HEK293T (cell line): ENCODE data around the gene CALN1.

ENCODE experiments used
- CTCF ChIA-PET: fragments of 350-600 bp; formaldehyde crosslinking; extraction: SDS; loops from one replicate; lab custom pipeline; 2021; ENCODE audit warnings: antibody characterized with exemption, inconsistent platforms; lab: Yijun Ruan, JAX
- POLR2A ChIA-PET: fragments of 350-600 bp; formaldehyde crosslinking; extraction: SDS; loops from one replicate; lab custom pipeline; 2020; ENCODE audit warnings: antibody characterized with exemption, inconsistent platforms; lab: Yijun Ruan, JAX
- DNase-seq: peaks from one replicate; pipeline ENCODE4 v3.0.0; 2012; ENCODE audit warnings: mixed read lengths; ENCODE audit errors: extremely low spot score
- ARNT ChIP-seq: fragments of 450-650 bp; IDR thresholded peaks from 2 replicates; pipeline ENCODE4 v1.6.1; 2017; ENCODE audit warnings: mild to moderate bottlenecking
- BHLHE40 ChIP-seq: fragments of 450-650 bp; IDR thresholded peaks from 2 replicates; pipeline ENCODE4 v1.6.1; 2016; ENCODE audit warnings: mild to moderate bottlenecking, moderate library complexity, borderline replicate concordance
- CTBP1 ChIP-seq: fragments of 450-650 bp; IDR thresholded peaks from 2 replicates; pipeline ENCODE4 v1.6.1; 2016; ENCODE audit warnings: borderline replicate concordance
- ELF4 ChIP-seq: fragments of 450-650 bp; IDR thresholded peaks from 2 replicates; pipeline ENCODE4 v1.6.1; 2017; ENCODE audit warnings: antibody characterized with exemption
- FOXA1 ChIP-seq: fragments of 450-650 bp; IDR thresholded peaks from 2 replicates; pipeline ENCODE4 v1.6.1; 2016; ENCODE audit warnings: mild to moderate bottlenecking
- FOXK2 ChIP-seq: fragments of 450-650 bp; IDR thresholded peaks from 2 replicates; pipeline ENCODE4 v1.6.1; 2016; ENCODE audit warnings: mild to moderate bottlenecking
- FOXM1 ChIP-seq: fragments of 450-650 bp; IDR thresholded peaks from 2 replicates; pipeline ENCODE4 v1.6.1; 2017; ENCODE audit warnings: mild to moderate bottlenecking, borderline replicate concordance
- HDGF ChIP-seq: fragments of 450-650 bp; IDR thresholded peaks from 2 replicates; pipeline ENCODE4 v1.6.1; 2017; ENCODE audit warnings: antibody characterized with exemption, borderline replicate concordance
- L3MBTL2 ChIP-seq: fragments of 450-650 bp; conservative IDR thresholded peaks from 2 replicates; pipeline ENCODE4 v1.6.1; 2016; ENCODE audit warnings: mild to moderate bottlenecking
- LEF1 ChIP-seq: fragments of 450-650 bp; IDR thresholded peaks from 2 replicates; pipeline ENCODE4 v1.6.1; 2017; ENCODE audit warnings: mild to moderate bottlenecking, borderline replicate concordance
- NFRKB ChIP-seq: fragments of 450-650 bp; IDR thresholded peaks from 2 replicates; pipeline ENCODE4 v1.6.1; 2016; ENCODE audit warnings: mild to moderate bottlenecking, moderate library complexity
- SP1 ChIP-seq: fragments of 450-650 bp; IDR thresholded peaks from 2 replicates; pipeline ENCODE4 v1.6.1; 2017
- SUZ12 ChIP-seq: fragments of 450-650 bp; IDR thresholded peaks from 2 replicates; pipeline ENCODE4 v1.6.1; 2016; ENCODE audit warnings: mild to moderate bottlenecking
- TARDBP ChIP-seq: fragments of 450-650 bp; IDR thresholded peaks from 2 replicates; pipeline ENCODE4 v1.6.1; 2016
- ZNF384 ChIP-seq: fragments of 450-650 bp; IDR thresholded peaks from 2 replicates; pipeline ENCODE4 v1.6.1; 2016
- TF ChIP-seq, protein P1 (sequence below): fragments of 450-650 bp; IDR thresholded peaks from 2 replicates; pipeline ENCODE4 v1.6.1; 2016

The CALN1 gene

GRCh38 chr7:72039460-72039859 lies 372.7 kb downstream of the CALN1 start:
- TF ChIP-seq ZNF384 (no peak), BHLHE40 (no peak), SUZ12 (no peak), ELF4 (no peak), SP1 (no peak), ARNT (no peak), TARDBP (no peak), FOXA1 (no peak), NFRKB (no peak), L3MBTL2 (no peak), CTBP1 (no peak), FOXM1 (no peak), LEF1 (no peak), HDGF (no peak), FOXK2 (no peak)
- TF ChIP-seq, protein P1, sequence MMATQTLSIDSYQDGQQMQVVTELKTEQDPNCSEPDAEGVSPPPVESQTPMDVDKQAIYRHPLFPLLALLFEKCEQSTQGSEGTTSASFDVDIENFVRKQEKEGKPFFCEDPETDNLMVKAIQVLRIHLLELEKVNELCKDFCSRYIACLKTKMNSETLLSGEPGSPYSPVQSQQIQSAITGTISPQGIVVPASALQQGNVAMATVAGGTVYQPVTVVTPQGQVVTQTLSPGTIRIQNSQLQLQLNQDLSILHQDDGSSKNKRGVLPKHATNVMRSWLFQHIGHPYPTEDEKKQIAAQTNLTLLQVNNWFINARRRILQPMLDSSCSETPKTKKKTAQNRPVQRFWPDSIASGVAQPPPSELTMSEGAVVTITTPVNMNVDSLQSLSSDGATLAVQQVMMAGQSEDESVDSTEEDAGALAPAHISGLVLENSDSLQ: no peak
- CTCF ChIA-PET: no interaction called here
- POLR2A ChIA-PET: no interaction called here
- DNase-seq: no peak

DNA sequence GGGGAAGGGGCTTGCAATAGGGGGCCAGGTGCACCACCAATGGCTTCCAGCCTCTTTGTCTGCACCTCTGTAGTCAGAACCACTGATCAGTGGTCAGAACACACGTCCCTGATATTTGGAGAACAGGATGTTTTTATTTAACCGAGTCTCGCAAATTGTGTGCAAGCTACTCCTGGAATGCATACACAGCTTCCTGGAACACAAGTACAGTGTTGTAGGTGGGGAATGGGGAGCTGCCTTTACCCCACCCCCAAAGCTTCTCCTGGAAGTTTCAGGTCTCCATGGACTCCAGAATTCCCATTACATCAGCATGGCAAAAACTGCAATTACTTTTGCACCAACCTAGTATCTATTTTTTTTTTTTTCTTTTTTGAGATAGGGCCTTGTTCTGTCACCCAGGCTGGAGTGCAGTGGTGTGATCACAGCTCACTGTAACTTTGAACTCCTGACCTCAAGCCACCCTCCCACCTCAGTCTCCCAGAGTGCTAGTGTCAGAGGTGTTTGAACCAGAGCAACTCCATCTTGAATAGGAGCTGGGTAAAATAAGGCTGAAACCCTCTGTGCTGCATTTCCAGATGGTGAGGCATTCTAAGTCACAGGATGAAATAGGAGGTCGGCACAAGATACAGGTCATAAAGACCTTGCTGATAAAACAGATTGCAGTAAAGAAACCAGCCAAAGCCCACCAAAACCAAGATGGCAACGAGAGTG lies 374.0 kb downstream of the CALN1 start:
- TF ChIP-seq TARDBP (no peak), LEF1 (no peak), ZNF384 (no peak), SUZ12 (no peak), FOXK2 (no peak)
- CTCF ChIA-PET: no interaction called here
- POLR2A ChIA-PET: no interaction called here
- DNase-seq: no peak

DNA sequence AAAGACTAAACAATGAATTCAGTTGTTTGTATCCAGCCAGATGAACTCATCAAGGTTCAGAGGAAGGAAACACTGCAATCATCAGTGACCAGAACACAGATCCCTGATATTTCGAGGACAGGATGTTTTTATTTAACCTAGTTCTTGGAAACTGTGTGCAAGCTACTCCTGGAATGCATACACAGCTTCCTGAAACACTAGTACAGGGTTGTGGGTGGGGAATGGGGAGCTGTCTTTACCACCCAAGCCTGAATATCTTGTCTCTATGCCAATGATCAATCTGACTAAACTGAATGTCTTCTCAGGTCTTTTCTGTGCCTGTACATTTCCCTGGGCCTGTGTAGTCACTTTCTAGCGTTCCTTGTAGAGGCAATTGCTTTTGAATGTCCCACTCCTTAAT lies 374.6 kb downstream of the CALN1 start:
- DNase-seq: no peak
- ChIA-PET CTCF (no interaction called here), POLR2A (no interaction called here)
- TF ChIP-seq FOXK2: no peak
- no peak for TF ChIP-seq L3MBTL2
- no peak for TF ChIP-seq SUZ12
- TF ChIP-seq NFRKB: no peak
- no peak for TF ChIP-seq ELF4
- TF ChIP-seq LEF1: no peak
- TF ChIP-seq FOXA1: no peak
- no peak for TF ChIP-seq TARDBP
- no peak for TF ChIP-seq FOXM1

DNA sequence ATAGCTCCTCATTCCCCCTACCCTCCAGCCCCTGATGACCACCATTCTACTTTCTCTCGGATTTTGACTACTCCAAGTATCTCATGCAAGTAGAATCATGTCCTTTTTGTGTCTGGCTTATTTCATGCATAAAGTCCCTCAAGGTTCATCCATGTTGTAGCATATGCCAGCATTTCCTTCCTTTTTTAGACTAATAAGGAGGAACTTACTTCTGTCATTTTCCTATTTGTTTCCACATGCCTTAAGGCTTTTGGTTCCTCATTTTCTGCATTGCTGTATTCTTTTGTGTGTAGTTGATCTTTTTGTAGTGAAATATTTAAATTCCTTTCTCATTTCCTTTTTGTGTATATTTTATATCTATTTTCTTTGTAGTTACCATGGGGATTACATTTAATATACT lies 376.9 kb downstream of the CALN1 start:
- DNase-seq: no peak
- TF ChIP-seq FOXA1 (no peak), TARDBP (no peak), ARNT (no peak)
- ChIA-PET CTCF (no interaction called here), POLR2A (no interaction called here)

DNA sequence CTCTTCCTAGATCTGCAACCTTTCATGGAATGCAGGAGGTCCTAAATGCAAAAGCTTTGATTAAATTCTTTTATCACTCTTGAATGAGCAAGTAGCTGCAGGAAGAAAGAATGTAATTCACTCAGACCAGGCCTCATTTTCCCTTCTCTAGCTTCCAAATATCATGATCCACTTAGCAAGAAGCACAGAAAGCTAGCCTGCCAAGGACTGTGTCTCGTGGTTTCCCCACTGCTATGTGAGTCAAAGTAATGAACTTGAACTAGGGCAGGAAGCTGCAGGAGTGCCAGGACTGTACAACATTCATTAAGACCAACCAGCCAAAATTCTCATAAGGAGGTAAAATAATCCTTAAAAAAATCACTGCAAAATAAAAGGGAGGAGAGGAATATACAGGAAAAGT lies 379.2 kb downstream of the CALN1 start:
- ChIA-PET CTCF (no interaction called here), POLR2A (interaction anchor here (0.5 kb wide), 1 partner anchor 199 kb away, joined by 3 read pairs; no protein-coding TSS in a partner anchor)
- DNase-seq: no peak
- TF ChIP-seq, protein P1: no peak
- TF ChIP-seq L3MBTL2 (no peak), SUZ12 (no peak), ZNF384 (no peak), NFRKB (no peak), FOXM1 (no peak), FOXK2 (no peak), LEF1 (no peak), HDGF (no peak)

- POLR2A ChIA-PET: no interaction called here
- no peak for DNase-seq
- CTCF ChIA-PET: no interaction called here
- TF ChIP-seq FOXA1 (no peak), SP1 (no peak)
Observed at GRCh38 chr7:72030994-72031667, 381.0 kb downstream of the CALN1 start.

DNA sequence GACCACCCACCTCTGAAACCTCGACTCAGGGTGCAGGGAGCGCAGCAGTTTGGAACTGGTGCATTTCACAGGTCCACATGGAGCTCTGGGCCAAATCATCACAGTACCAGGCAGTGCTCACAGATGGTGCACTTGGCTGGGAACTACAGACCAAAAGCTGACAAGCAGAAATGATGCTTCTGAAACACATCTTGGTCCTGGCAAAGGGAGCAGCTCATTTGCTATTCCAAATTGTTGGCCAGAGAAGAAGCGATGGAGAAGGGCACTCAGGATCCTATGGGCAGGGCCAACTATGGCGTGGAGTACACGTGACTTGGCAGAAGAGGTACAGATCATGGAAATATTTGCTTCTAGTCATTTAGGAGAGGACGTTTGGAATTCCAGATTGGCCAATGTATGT lies 383.9 kb downstream of the CALN1 start:
- TF ChIP-seq TARDBP (no peak), SP1 (no peak), L3MBTL2 (no peak), BHLHE40 (no peak), ELF4 (no peak), CTBP1 (no peak), LEF1 (no peak)
- TF ChIP-seq, protein P1: no peak
- ChIA-PET CTCF (no interaction called here), POLR2A (no interaction called here)
- DNase-seq: no peak
